Activated CD8-positive, alpha-beta T cell treated with anti-CD3 and anti-CD28 coated beads for 36 hours (primary cell): ENCODE data around the gene CDH22. TPM values are rescaled to one million over a fixed set of nuclear protein-coding genes. Genes with fewer than 3 reads are reported as not detected.

Experiments
- ATAC-seq: fragments of 200-7000 bp; cut with Tn5 transposase; one replicate; pipeline ENCODE4 v1.10.0; 2021; ENCODE audit warnings: mild to moderate bottlenecking, moderate library complexity
- CTCF ChIA-PET: fragments of 350-600 bp; sonication (Branson Sonifier 250); formaldehyde crosslinking; loops from one replicate; lab custom pipeline; 2021; ENCODE audit warnings: antibody characterized with exemption; lab: Charles Lee
- POLR2A ChIA-PET: fragments of 350-600 bp; sonication (Branson Sonifier 250); formaldehyde crosslinking; loops from one replicate; lab custom pipeline; 2021; ENCODE audit warnings: antibody characterized with exemption; lab: Charles Lee
- DNase-seq: peaks from one replicate; pipeline ENCODE4 v3.0.0-alpha.2; 2020
- H3K27ac Mint-ChIP-seq: one replicate; pipeline ENCODE4 v1.8.0; 2021; ENCODE audit warnings: mild to moderate bottlenecking, mixed read lengths
- H3K27me3 Mint-ChIP-seq: one replicate; pipeline ENCODE4 v1.8.0; 2021; ENCODE audit warnings: mixed read lengths
- H3K36me3 Mint-ChIP-seq: one replicate; pipeline ENCODE4 v1.8.0; 2021; ENCODE audit warnings: low read depth, mixed read lengths
- H3K4me1 Mint-ChIP-seq: one replicate; pipeline ENCODE4 v1.8.0; 2021; ENCODE audit warnings: low read depth, mixed read lengths
- H3K4me3 Mint-ChIP-seq: one replicate; pipeline ENCODE4 v1.8.0; 2021; ENCODE audit warnings: mild to moderate bottlenecking, moderate library complexity, mixed read lengths
- H3K9me3 Mint-ChIP-seq: one replicate; pipeline ENCODE4 v1.8.0; 2021; ENCODE audit warnings: mixed read lengths
- CTCF ChIP-seq: fragments of 200-600 bp; IDR thresholded peaks from one replicate; pipeline ENCODE4 v1.8.0; 2022; ENCODE audit warnings: antibody characterized with exemption, mild to moderate bottlenecking
- intact Hi-C: fragments of 100-400 bp; cut with micrococcal nuclease; formaldehyde crosslinking; loops from one replicate; pipeline ENCODE4 v1.10.0; 2022
- total RNA-seq, 2 experiments: library from RNA; stranded (reverse); gene quantifications; one replicate each; pipeline ENCODE4 v1.2.3, GENCODE V29; 2021

The CDH22 gene
- total RNA-seq, 2 experiments from 2014 or later: not detected

GRCh38 chr20:46311719-46312074 is 3.4 kb upstream of the CDH22 start:
- intact Hi-C loops: no loop called here
- TF ChIP-seq CTCF: no peak
- H3K4me1 Mint-ChIP-seq: peaks cover 4% of the 10 kb centered on the region
- no peak for ATAC-seq
- no peaks in the 10 kb centered on the region for H3K36me3 Mint-ChIP-seq
- no peak overlapping the region for H3K27ac Mint-ChIP-seq
- no peak for DNase-seq
- H3K9me3 Mint-ChIP-seq: no peaks in the 10 kb centered on the region
- CTCF ChIA-PET: interaction anchor here (0.6 kb wide), 1 partner anchor 13 kb away, joined by 3 read pairs; no protein-coding TSS in a partner anchor
- no peak overlapping the region for H3K4me3 Mint-ChIP-seq
- POLR2A ChIA-PET: no interaction called here
- peaks cover 68% of the 10 kb centered on the region for H3K27me3 Mint-ChIP-seq

GRCh38 chr20:46311039-46311650 is 2.8 kb upstream of the CDH22 start:
- DNase-seq: no peak

GRCh38 chr20:46309945-46310344 is 1.6 kb upstream of the CDH22 start:
- intact Hi-C loops: no loop called here

More at GRCh38 chr20:46311039-46311650, 2.8 kb upstream of the CDH22 start:
- H3K36me3 Mint-ChIP-seq: no peaks in the 10 kb centered on the region
- no peaks in the 10 kb centered on the region for H3K9me3 Mint-ChIP-seq
- ChIA-PET CTCF (no interaction called here), POLR2A (no interaction called here)
- peaks cover 70% of the 10 kb centered on the region for H3K27me3 Mint-ChIP-seq
- no peak for ATAC-seq
- no peak overlapping the region for H3K4me3 Mint-ChIP-seq
- H3K4me1 Mint-ChIP-seq: peaks cover 4% of the 10 kb centered on the region
- H3K27ac Mint-ChIP-seq: no peak overlapping the region
- no peak for TF ChIP-seq CTCF
- intact Hi-C loops: no loop called here

GRCh38 chr20:46307999-46308257 is 370 bp downstream of the CDH22 start:
- peaks cover 52% of the 10 kb centered on the region for H3K27me3 Mint-ChIP-seq

More at GRCh38 chr20:46309945-46310344, 1.6 kb upstream of the CDH22 start:
- no peak for TF ChIP-seq CTCF
- Mint-ChIP-seq H3K4me1 (peaks cover 4% of the 10 kb centered on the region), H3K27me3 (peaks cover 64% of the 10 kb centered on the region), H3K4me3 (no peak overlapping the region), H3K27ac (no peak overlapping the region), H3K9me3 (no peaks in the 10 kb centered on the region), H3K36me3 (no peaks in the 10 kb centered on the region)
- ChIA-PET CTCF (no interaction called here), POLR2A (no interaction called here)
- DNase-seq (no peak), ATAC-seq (no peak)

More at GRCh38 chr20:46307999-46308257, 370 bp downstream of the CDH22 start:
- CTCF ChIA-PET: interaction anchor here (0.6 kb wide), 1 partner anchor 41 kb away, joined by 3 read pairs; no protein-coding TSS in a partner anchor
- no peak for ATAC-seq
- intact Hi-C loops: no loop called here
- POLR2A ChIA-PET: no interaction called here
- H3K4me3 Mint-ChIP-seq: no peak overlapping the region
- H3K4me1 Mint-ChIP-seq: peaks cover 4% of the 10 kb centered on the region
- DNase-seq: no peak
- TF ChIP-seq CTCF: no peak
- H3K27ac Mint-ChIP-seq: no peak overlapping the region
- no peaks in the 10 kb centered on the region for H3K9me3 Mint-ChIP-seq
- no peaks in the 10 kb centered on the region for H3K36me3 Mint-ChIP-seq
